ENCODE measurements around the gene FAM184B.

Gene FAM184B

GRCh38 chr4:17797808-17798207 is 16.4 kb upstream of the FAM184B start:
- Histone ChIP-seq H3K4me1 (ENCODE audit: control extremely low read depth in 1 of 4, control insufficient read depth in 4 of 4, insufficient read depth in 4 of 4, low read length in 3 of 4) (no peaks in the 10 kb centered on the region), H3K27ac (ENCODE audit: insufficient read depth in 1 of 2, low read depth in 1 of 2, low read length in 2 of 2, poor library complexity in 1 of 2, severe bottlenecking in 2 of 2) (no peak overlapping the region), H3K36me3 (ENCODE audit: control insufficient read depth in 4 of 4, insufficient read depth in 4 of 4, low read length in 3 of 4) (peaks cover 3 to 32% (median 17%) of the 10 kb centered on the region in 4 experiments), H3K9me3 (ENCODE audit: control extremely low read depth in 1 of 5, control insufficient read depth in 4 of 5, insufficient read depth in 2 of 5, low read depth in 1 of 5, low read length in 4 of 5) (no peaks in the 10 kb centered on the region), H3K4me3 (ENCODE audit: control insufficient read depth in 1 of 7, extremely low read depth in 1 of 7, insufficient read depth in 4 of 7, low read depth in 2 of 7, low read length in 6 of 7) (no peak overlapping the region), H3K27me3 (replicated peaks in 2 of 5; ENCODE audit: control insufficient read depth in 4 of 5, insufficient read depth in 5 of 5, low read length in 4 of 5) (no peaks in the 10 kb centered on the region)
- no peak for DNase-seq
- CTCF ChIA-PET, result interaction anchor here (1.0 to 4.6 kb wide), 5 partner anchors 11 to 159 kb away, joined by 3 to 30 read pairs (median 5); partner anchors contain the start of genes DCAF16 and NCAPG
- 86% methylated on average over 1 of the region's 1 CpG for WGBS (ENCODE audit: insufficient coverage)
- POLR2A ChIA-PET, result no interaction called here

GRCh38 chr4:17794730-17795129 is 13.3 kb upstream of the FAM184B start:
- POLR2A ChIA-PET, result no interaction called here

GRCh38 chr4:17788956-17789355 is 7.5 kb upstream of the FAM184B start:
- DNase-seq, result no peak
- H3K4me1 ChIP-seq (ENCODE audit: control extremely low read depth in 1 of 4, control insufficient read depth in 4 of 4, insufficient read depth in 4 of 4, low read length in 3 of 4), result peaks cover 11 to 15% (median 12%) of the 10 kb centered on the region in 4 experiments
- no peak overlapping the region for H3K4me3 ChIP-seq (ENCODE audit: control insufficient read depth in 1 of 7, extremely low read depth in 1 of 7, insufficient read depth in 4 of 7, low read depth in 2 of 7, low read length in 6 of 7)
- no peaks in the 10 kb centered on the region for H3K27me3 ChIP-seq (replicated peaks in 2 of 5; ENCODE audit: control insufficient read depth in 4 of 5, insufficient read depth in 5 of 5, low read length in 4 of 5)
- peaks cover 0 to 7% (median 0%) of the 10 kb centered on the region in 4 experiments for H3K36me3 ChIP-seq (ENCODE audit: control insufficient read depth in 4 of 4, insufficient read depth in 4 of 4, low read length in 3 of 4)
- ChIA-PET CTCF (interaction anchor here (1.3 to 1.7 kb wide), 4 partner anchors 13 to 28 kb away, joined by 3 to 4 read pairs (median 3); no protein-coding TSS in a partner anchor), POLR2A (interaction anchor here (0.6 kb wide), 1 partner anchor 26 kb away, joined by 3 read pairs; no protein-coding TSS in a partner anchor)
- H3K9me3 ChIP-seq (ENCODE audit: control extremely low read depth in 1 of 5, control insufficient read depth in 4 of 5, insufficient read depth in 2 of 5, low read depth in 1 of 5, low read length in 4 of 5), result peaks cover 0 to 2% (median 0%) of the 10 kb centered on the region in 5 experiments
- no peak overlapping the region for H3K27ac ChIP-seq (ENCODE audit: insufficient read depth in 1 of 2, low read depth in 1 of 2, low read length in 2 of 2, poor library complexity in 1 of 2, severe bottlenecking in 2 of 2)

More at GRCh38 chr4:17794730-17795129, 13.3 kb upstream of the FAM184B start:
- Histone ChIP-seq H3K36me3 (ENCODE audit: control insufficient read depth in 4 of 4, insufficient read depth in 4 of 4, low read length in 3 of 4) (peaks cover 3 to 21% (median 6%) of the 10 kb centered on the region in 4 experiments), H3K4me3 (ENCODE audit: control insufficient read depth in 1 of 7, extremely low read depth in 1 of 7, insufficient read depth in 4 of 7, low read depth in 2 of 7, low read length in 6 of 7) (no peak overlapping the region), H3K27me3 (replicated peaks in 2 of 5; ENCODE audit: control insufficient read depth in 4 of 5, insufficient read depth in 5 of 5, low read length in 4 of 5) (no peaks in the 10 kb centered on the region), H3K9me3 (ENCODE audit: control extremely low read depth in 1 of 5, control insufficient read depth in 4 of 5, insufficient read depth in 2 of 5, low read depth in 1 of 5, low read length in 4 of 5) (peaks cover 0 to 2% (median 0%) of the 10 kb centered on the region in 5 experiments), H3K4me1 (ENCODE audit: control extremely low read depth in 1 of 4, control insufficient read depth in 4 of 4, insufficient read depth in 4 of 4, low read length in 3 of 4) (no peaks in the 10 kb centered on the region), H3K27ac (ENCODE audit: insufficient read depth in 1 of 2, low read depth in 1 of 2, low read length in 2 of 2, poor library complexity in 1 of 2, severe bottlenecking in 2 of 2) (no peak overlapping the region)
- CTCF ChIA-PET, result no interaction called here
- WGBS (ENCODE audit: insufficient coverage), result 100% methylated on average over 1 of the region's 1 CpG
- no peak for DNase-seq

- POLR2A ChIA-PET, result no interaction called here
Measured at GRCh38 chr4:17787315-17787714, 5.9 kb upstream of the FAM184B start.

GRCh38 chr4:17786567-17786966 is 5.1 kb upstream of the FAM184B start:
- DNase-seq, result peak; percentile 17 to 80 (median 71)
- H3K36me3 ChIP-seq (ENCODE audit: control insufficient read depth in 4 of 4, insufficient read depth in 4 of 4, low read length in 3 of 4), result peaks cover 0 to 2% (median 0%) of the 10 kb centered on the region in 4 experiments
- ChIA-PET POLR2A (no interaction called here), CTCF (interaction anchor here (0.8 to 1.7 kb wide), 4 partner anchors 11 to 19 kb away, joined by 3 to 9 read pairs (median 4); no protein-coding TSS in a partner anchor)
- WGBS (ENCODE audit: insufficient coverage), result 3% methylated on average over 5 of the region's 5 CpGs
- H3K4me3 ChIP-seq (ENCODE audit: control insufficient read depth in 1 of 7, extremely low read depth in 1 of 7, insufficient read depth in 4 of 7, low read depth in 2 of 7, low read length in 6 of 7), result peak overlapping the region in 2 of 7 experiments; percentile 11 to 43
- H3K27ac ChIP-seq (ENCODE audit: insufficient read depth in 1 of 2, low read depth in 1 of 2, low read length in 2 of 2, poor library complexity in 1 of 2, severe bottlenecking in 2 of 2), result no peak overlapping the region
- no peaks in the 10 kb centered on the region for H3K9me3 ChIP-seq (ENCODE audit: control extremely low read depth in 1 of 5, control insufficient read depth in 4 of 5, insufficient read depth in 2 of 5, low read depth in 1 of 5, low read length in 4 of 5)
- peaks cover 0 to 13% (median 5%) of the 10 kb centered on the region in 5 experiments for H3K27me3 ChIP-seq (replicated peaks in 2 of 5; ENCODE audit: control insufficient read depth in 4 of 5, insufficient read depth in 5 of 5, low read length in 4 of 5)
- peaks cover 11 to 18% (median 17%) of the 10 kb centered on the region in 4 experiments for H3K4me1 ChIP-seq (ENCODE audit: control extremely low read depth in 1 of 4, control insufficient read depth in 4 of 4, insufficient read depth in 4 of 4, low read length in 3 of 4)

More at GRCh38 chr4:17787315-17787714, 5.9 kb upstream of the FAM184B start:
- Histone ChIP-seq H3K36me3 (ENCODE audit: control insufficient read depth in 4 of 4, insufficient read depth in 4 of 4, low read length in 3 of 4) (peaks cover 0 to 3% (median 0%) of the 10 kb centered on the region in 4 experiments), H3K4me3 (ENCODE audit: control insufficient read depth in 1 of 7, extremely low read depth in 1 of 7, insufficient read depth in 4 of 7, low read depth in 2 of 7, low read length in 6 of 7) (no peak overlapping the region), H3K27ac (ENCODE audit: insufficient read depth in 1 of 2, low read depth in 1 of 2, low read length in 2 of 2, poor library complexity in 1 of 2, severe bottlenecking in 2 of 2) (no peak overlapping the region), H3K4me1 (ENCODE audit: control extremely low read depth in 1 of 4, control insufficient read depth in 4 of 4, insufficient read depth in 4 of 4, low read length in 3 of 4) (peaks cover 11 to 15% (median 12%) of the 10 kb centered on the region in 4 experiments), H3K27me3 (replicated peaks in 2 of 5; ENCODE audit: control insufficient read depth in 4 of 5, insufficient read depth in 5 of 5, low read length in 4 of 5) (peaks cover 0 to 5% (median 0%) of the 10 kb centered on the region in 5 experiments), H3K9me3 (ENCODE audit: control extremely low read depth in 1 of 5, control insufficient read depth in 4 of 5, insufficient read depth in 2 of 5, low read depth in 1 of 5, low read length in 4 of 5) (peaks cover 0 to 2% (median 0%) of the 10 kb centered on the region in 5 experiments)
- DNase-seq, result no peak
- 67% methylated on average over 1 of the region's 5 CpGs for WGBS (ENCODE audit: insufficient coverage)
- CTCF ChIA-PET, result interaction anchor here (0.9 to 1.7 kb wide), 3 partner anchors 10 to 18 kb away, joined by 3 to 9 read pairs (median 4); no protein-coding TSS in a partner anchor

- DNase-seq, result no peak
- no peak overlapping the region for H3K4me3 ChIP-seq (ENCODE audit: control insufficient read depth in 1 of 7, extremely low read depth in 1 of 7, insufficient read depth in 4 of 7, low read depth in 2 of 7, low read length in 6 of 7)
- 75% methylated on average over 3 of the region's 5 CpGs for WGBS (ENCODE audit: insufficient coverage)
- no peaks in the 10 kb centered on the region for H3K9me3 ChIP-seq (ENCODE audit: control extremely low read depth in 1 of 5, control insufficient read depth in 4 of 5, insufficient read depth in 2 of 5, low read depth in 1 of 5, low read length in 4 of 5)
- peaks cover 0 to 20% (median 6%) of the 10 kb centered on the region in 5 experiments for H3K27me3 ChIP-seq (replicated peaks in 2 of 5; ENCODE audit: control insufficient read depth in 4 of 5, insufficient read depth in 5 of 5, low read length in 4 of 5)
- H3K27ac ChIP-seq (ENCODE audit: insufficient read depth in 1 of 2, low read depth in 1 of 2, low read length in 2 of 2, poor library complexity in 1 of 2, severe bottlenecking in 2 of 2), result no peak overlapping the region
- ChIA-PET CTCF (interaction anchor here (0.8 kb wide), 1 partner anchor 14 kb away, joined by 3 read pairs; no protein-coding TSS in a partner anchor), POLR2A (no interaction called here)
- H3K4me1 ChIP-seq (ENCODE audit: control extremely low read depth in 1 of 4, control insufficient read depth in 4 of 4, insufficient read depth in 4 of 4, low read length in 3 of 4), result peaks cover 11 to 25% (median 24%) of the 10 kb centered on the region in 4 experiments
- H3K36me3 ChIP-seq (ENCODE audit: control insufficient read depth in 4 of 4, insufficient read depth in 4 of 4, low read length in 3 of 4), result no peaks in the 10 kb centered on the region
Measured at GRCh38 chr4:17785858-17786257, 4.4 kb upstream of the FAM184B start.
